Sigmoid colon (tissue), 4 donors: ENCODE measurements around the gene MIER1.

Experiments used
- EP300 ChIP-seq, 4 donors: sonication (generic); formaldehyde crosslinking; IDR thresholded peaks; one replicate each; pipeline ENCODE4 v1.6.1; 2017; ENCODE audit warnings: antibody characterized with exemption in 4 of 4
- POLR2A ChIP-seq, 2 donors: fragments of 450-650 bp; IDR thresholded peaks; one replicate each; pipeline ENCODE4 v1.6.1; 2016; ENCODE audit warnings: antibody characterized with exemption in 2 of 2, mild to moderate bottlenecking in 2 of 2, moderate library complexity in 2 of 2
- POLR2AphosphoS5 ChIP-seq, 4 donors: sonication (generic); formaldehyde crosslinking; IDR thresholded peaks; one replicate each; pipeline ENCODE4 v1.6.1; 2017; ENCODE audit warnings: antibody characterized with exemption in 4 of 4
- TF ChIP-seq, protein P1 (sequence below), 4 experiments: fragments of 450-650 bp in 3 of 4; fragments of 200-600 bp in 1 of 4; IDR thresholded peaks; one replicate each; pipeline ENCODE4 v1.5.1; 2016 to 2019; ENCODE audit warnings: antibody characterized with exemption in 4 of 4, mild to moderate bottlenecking in 3 of 4, moderate library complexity in 2 of 4

DNA sequence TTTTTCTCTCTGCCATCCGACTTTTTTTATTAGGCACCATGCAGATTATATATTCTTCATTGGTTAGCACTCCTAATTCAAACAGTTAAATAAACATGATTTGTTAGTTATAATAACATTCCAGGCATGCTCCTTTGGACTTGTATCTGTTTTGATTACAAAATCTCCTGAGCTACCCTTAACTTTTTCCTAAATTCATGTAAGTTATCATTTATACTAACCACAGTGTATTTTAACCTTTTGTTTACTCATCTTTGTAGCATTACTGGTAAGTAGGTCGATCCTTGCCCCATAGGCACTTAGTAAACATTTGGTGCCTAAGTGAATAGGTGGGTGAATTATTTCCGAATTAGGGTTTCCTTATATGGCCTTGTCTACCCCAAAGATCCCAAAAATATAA lies 43.8 kb downstream of the MIER1 start:
- TF ChIP-seq, protein P1, sequence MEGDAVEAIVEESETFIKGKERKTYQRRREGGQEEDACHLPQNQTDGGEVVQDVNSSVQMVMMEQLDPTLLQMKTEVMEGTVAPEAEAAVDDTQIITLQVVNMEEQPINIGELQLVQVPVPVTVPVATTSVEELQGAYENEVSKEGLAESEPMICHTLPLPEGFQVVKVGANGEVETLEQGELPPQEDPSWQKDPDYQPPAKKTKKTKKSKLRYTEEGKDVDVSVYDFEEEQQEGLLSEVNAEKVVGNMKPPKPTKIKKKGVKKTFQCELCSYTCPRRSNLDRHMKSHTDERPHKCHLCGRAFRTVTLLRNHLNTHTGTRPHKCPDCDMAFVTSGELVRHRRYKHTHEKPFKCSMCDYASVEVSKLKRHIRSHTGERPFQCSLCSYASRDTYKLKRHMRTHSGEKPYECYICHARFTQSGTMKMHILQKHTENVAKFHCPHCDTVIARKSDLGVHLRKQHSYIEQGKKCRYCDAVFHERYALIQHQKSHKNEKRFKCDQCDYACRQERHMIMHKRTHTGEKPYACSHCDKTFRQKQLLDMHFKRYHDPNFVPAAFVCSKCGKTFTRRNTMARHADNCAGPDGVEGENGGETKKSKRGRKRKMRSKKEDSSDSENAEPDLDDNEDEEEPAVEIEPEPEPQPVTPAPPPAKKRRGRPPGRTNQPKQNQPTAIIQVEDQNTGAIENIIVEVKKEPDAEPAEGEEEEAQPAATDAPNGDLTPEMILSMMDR (IDR thresholded peaks at IDR 0.05) = no peak
- TF ChIP-seq EP300 (IDR thresholded peaks at IDR 0.05) = no peak
- TF ChIP-seq POLR2AphosphoS5 (IDR thresholded peaks at IDR 0.05) = no peak
- TF ChIP-seq POLR2A (IDR thresholded peaks at IDR 0.05) = no peak
